Dedifferentiated amniotic fluid mesenchymal stem cell (primary cell): Measurements from ENCODE around the gene PRSS16.

ENCODE experiments used
- DNase-seq: peaks from one replicate; pipeline ENCODE4 v3.0.0-alpha.2; 2016; ENCODE audit errors: extremely low spot score

Gene PRSS16

GRCh38 chr6:27283279-27283678, 35.8 kb downstream of the PRSS16 start:
- no peak for DNase-seq

GRCh38 chr6:27286141-27286540, 38.6 kb downstream of the PRSS16 start:
- DNase-seq = no peak

GRCh38 chr6:27287751-27288135, 40.2 kb downstream of the PRSS16 start:
- DNase-seq = no peak

- no peak for DNase-seq
Measured at GRCh38 chr6:27288136-27289044, 40.9 kb downstream of the PRSS16 start.

- DNase-seq = peak; percentile 31
Measured at GRCh38 chr6:27290065-27290849, 42.8 kb downstream of the PRSS16 start.

GRCh38 chr6:27290850-27291208, 43.3 kb downstream of the PRSS16 start:
- no peak for DNase-seq

- peak; percentile 61 for DNase-seq
Measured at GRCh38 chr6:27293436-27294098, 46.1 kb downstream of the PRSS16 start.

- no peak for DNase-seq
Measured at GRCh38 chr6:27294409-27294808, 46.9 kb downstream of the PRSS16 start.

- peak; percentile 63 for DNase-seq
Measured at GRCh38 chr6:27295301-27296079, 48.0 kb downstream of the PRSS16 start.

GRCh38 chr6:27296106-27296783, 48.7 kb downstream of the PRSS16 start:
- DNase-seq = peak; percentile 43

- DNase-seq = no peak
Measured at GRCh38 chr6:27297484-27297856, 50.0 kb downstream of the PRSS16 start.

GRCh38 chr6:27297857-27298730, 50.6 kb downstream of the PRSS16 start:
- DNase-seq = peak; percentile 26

GRCh38 chr6:27303613-27304272, 56.2 kb downstream of the PRSS16 start:
- no peak for DNase-seq
